ENCODE data around the gene CDH11. TPM values are rescaled to one million over a fixed set of nuclear protein-coding genes. Genes with fewer than 3 reads are reported as not detected.

CDH11 gene
- total RNA-seq, 1 experiment from 2014 or later, result 46.9 TPM

- DNase-seq (ENCODE audit: low read depth), result no peak
Measured at GRCh38 chr16:64907844-64908243, 214.0 kb downstream of the CDH11 start.

DNA sequence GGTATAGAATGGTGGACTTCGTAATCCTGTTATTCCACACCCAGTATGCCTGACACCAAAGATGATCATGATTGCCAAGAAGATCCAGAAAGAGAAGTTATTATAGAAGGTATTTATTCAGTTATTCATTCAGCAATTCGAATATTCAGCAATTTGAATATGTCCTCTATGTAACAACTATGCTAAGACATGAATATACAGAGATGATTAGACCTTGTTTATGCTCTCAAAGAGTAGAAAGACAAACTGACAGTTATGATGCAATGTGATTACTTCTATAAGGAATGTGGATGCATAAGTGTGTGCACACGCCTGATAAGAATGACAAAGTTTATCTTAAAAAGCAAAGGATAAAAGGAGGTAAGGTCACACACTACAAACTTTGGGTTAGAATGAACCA lies 218.1 kb downstream of the CDH11 start:
- no peak for DNase-seq (ENCODE audit: low read depth)

- DNase-seq (ENCODE audit: low read depth), result no peak
Measured at GRCh38 chr16:64900517-64900916, 221.3 kb downstream of the CDH11 start.

DNA sequence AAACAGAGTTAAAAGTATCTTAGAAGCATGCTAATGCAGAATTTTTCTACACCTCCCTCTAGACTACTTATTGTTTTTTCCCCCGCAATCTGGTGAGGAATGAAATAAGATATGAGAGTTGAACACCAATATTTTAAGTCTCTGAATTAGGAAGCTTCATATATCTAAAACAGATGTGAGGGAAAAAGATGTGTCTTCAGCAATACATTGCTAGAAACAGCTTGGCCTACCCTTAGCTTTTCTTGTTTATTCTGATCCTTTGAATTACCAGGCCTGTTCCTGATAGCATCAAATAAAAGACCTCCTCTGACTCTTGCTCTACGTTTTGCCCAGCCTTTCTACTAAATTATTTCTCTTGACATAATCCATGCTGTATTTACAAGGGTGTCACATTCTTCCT lies 221.8 kb downstream of the CDH11 start:
- DNase-seq (ENCODE audit: low read depth), result no peak

DNA sequence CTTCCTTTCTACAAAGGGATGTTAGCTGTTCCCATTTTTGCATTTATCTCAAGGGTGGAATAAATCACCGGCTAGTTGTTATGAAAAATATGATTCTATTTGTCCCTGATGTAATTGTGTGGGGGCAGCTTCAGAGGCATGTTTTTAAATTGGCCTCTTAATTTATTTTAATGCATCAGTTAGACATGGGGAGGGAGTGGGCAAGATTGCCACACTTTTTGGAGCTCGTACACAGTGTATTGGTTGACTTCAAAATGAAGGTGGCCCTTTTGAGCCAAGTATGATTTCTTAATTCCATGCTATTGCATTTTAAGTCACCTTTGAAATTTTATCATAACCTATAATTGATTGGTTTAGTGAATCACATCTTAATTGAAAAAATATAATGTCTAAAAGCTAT lies 223.7 kb downstream of the CDH11 start:
- no peak for DNase-seq (ENCODE audit: low read depth)
